ENCODE measurements around the gene CYS1.
"Not testable (repeated sequence)": the region's sequence is repeated elsewhere in the genome, so short reads cannot be mapped to it uniquely, and the experiment has no call there.

The CYS1 gene

GRCh38 chr2:10079870-10080535, at the start of gene CYS1:
Gene CYS1 (minus strand): TSS chr2:10080411. CDS start chr2:10080223, 188 bp downstream.
- no peak for DNase-seq

GRCh38 chr2:10129490-10129889, 49.3 kb upstream of the CYS1 start:
- no peak for DNase-seq

- DNase-seq: no peak
These were observed 48.2 kb upstream of the CYS1 start for GRCh38 chr2:10128420-10128819.

GRCh38 chr2:10126632-10127026, 46.4 kb upstream of the CYS1 start:
- DNase-seq: no peak

GRCh38 chr2:10125842-10126631, 45.8 kb upstream of the CYS1 start:
- no peak for DNase-seq

- peak in 1 of 2 donors; percentile 74 for DNase-seq
These were observed 44.4 kb upstream of the CYS1 start for GRCh38 chr2:10124538-10125045.

GRCh38 chr2:10123281-10123680, 43.1 kb upstream of the CYS1 start:
- DNase-seq: no peak

- peak; percentile 43 to 83 for DNase-seq
These were observed 42.5 kb upstream of the CYS1 start, which contains the start of gene RRM2 for GRCh38 chr2:10122500-10123280. Gene RRM2 (plus strand): TSS chr2:10122739. CDS start chr2:10122799, 60 bp downstream.

- no peak for DNase-seq
These were observed 40.8 kb upstream of the CYS1 start for GRCh38 chr2:10120877-10121574.

GRCh38 chr2:10120158-10120876, 40.1 kb upstream of the CYS1 start:
- DNase-seq: peak; percentile 56 to 66

GRCh38 chr2:10119601-10120157, 39.5 kb upstream of the CYS1 start:
- DNase-seq: no peak

- DNase-seq: no peak
These were observed 38.8 kb upstream of the CYS1 start for GRCh38 chr2:10119027-10119325.

- DNase-seq: no peak
These were observed 29.1 kb upstream of the CYS1 start for GRCh38 chr2:10109311-10109710.

GRCh38 chr2:10104906-10105305, 24.7 kb upstream of the CYS1 start:
- not testable (repeated sequence) for DNase-seq

GRCh38 chr2:10103179-10103578, 23.0 kb upstream of the CYS1 start:
- DNase-seq: no peak

- no peak for DNase-seq
These were observed 21.3 kb upstream of the CYS1 start for GRCh38 chr2:10101491-10101890.

- DNase-seq: peak; percentile 26 to 34
These were observed 17.3 kb upstream of the CYS1 start for GRCh38 chr2:10097352-10098148.

GRCh38 chr2:10096641-10097040, 16.4 kb upstream of the CYS1 start:
- DNase-seq: no peak

- no peak for DNase-seq
These were observed 15.0 kb upstream of the CYS1 start for GRCh38 chr2:10095175-10095574.

- DNase-seq: no peak
These were observed 14.1 kb upstream of the CYS1 start for GRCh38 chr2:10094271-10094814.

- DNase-seq: not testable (repeated sequence)
These were observed 11.7 kb upstream of the CYS1 start for GRCh38 chr2:10091889-10092244.

All from hippocampal formation (tissue), 2 donors.